ENCODE results near the gene HSP90AB1. TPM values are rescaled to one million over a fixed set of nuclear protein-coding genes. Genes with fewer than 3 reads are reported as not detected.
A peak's percentile ranks its signal among the peaks of the same experiment; 100 is the strongest.

Gene HSP90AB1
- polyA plus RNA-seq, 3 donors: 119 to 242 (median 145) TPM

DNA sequence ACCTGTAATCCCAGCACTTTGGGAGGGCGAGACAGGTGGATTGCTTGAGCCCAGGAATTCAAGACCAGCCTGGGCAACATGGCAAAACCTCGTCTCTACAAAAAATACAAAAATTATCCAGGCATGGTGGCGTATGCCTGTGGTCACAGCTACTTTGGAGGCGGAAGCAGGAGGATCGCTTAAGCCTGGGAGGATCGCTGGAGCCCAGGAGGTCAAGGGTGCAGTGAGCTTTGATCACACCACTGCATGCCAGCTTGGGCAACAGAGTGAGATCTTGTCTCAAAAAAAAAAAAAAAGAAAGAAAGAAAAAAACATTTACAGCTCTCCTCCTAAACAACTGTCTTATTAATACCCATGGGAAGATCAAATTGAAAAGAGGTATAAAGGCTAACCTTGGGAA, 38.9 kb upstream of the HSP90AB1 start:
- Mint-ChIP-seq H3K9me3 (no peaks in the 10 kb centered on the region), H3K27me3 (ENCODE audit: low read depth in 3 of 3) (peaks cover 0 to 2% (median 1%) of the 10 kb centered on the region in 3 donors), H3K4me3 (no peak overlapping the region), H3K36me3 (no peaks in the 10 kb centered on the region), H3K4me1 (peaks cover 15% of the 10 kb centered on the region), H3K27ac (no peak overlapping the region)
- WGBS (ENCODE audit: insufficient coverage): 100% methylated on average over 1 of the region's 6 CpGs
- H3K27ac ChIP-seq (ENCODE audit: low read depth in 1 of 2, low read length in 2 of 2): no peak overlapping the region
- H2AFZ ChIP-seq (ENCODE audit: insufficient read depth, low read depth, low read length, poor library complexity, severe bottlenecking): no peak overlapping the region
- H3K27me3 ChIP-seq (ENCODE audit: control insufficient read depth in 2 of 2, insufficient read depth in 2 of 2, low read length in 2 of 2): no peaks in the 10 kb centered on the region
- peaks cover 14 to 19% of the 10 kb centered on the region in 2 donors for H3K4me1 ChIP-seq (ENCODE audit: control insufficient read depth in 1 of 2, insufficient read depth in 2 of 2, low read length in 2 of 2)
- TF ChIP-seq CTCF (IDR thresholded peaks at IDR 0.05): no peak
- H3K4me2 ChIP-seq (replicated peaks; ENCODE audit: extremely low read depth, low read length, poor library complexity, severe bottlenecking): no peak overlapping the region
- no peak overlapping the region for H3K4me3 ChIP-seq (replicated peaks in 1 of 3; ENCODE audit: low read depth in 2 of 3, low read length in 3 of 3)
- intact Hi-C loops (cut with micrococcal nuclease): no loop called here
- no peaks in the 10 kb centered on the region for H4K20me1 ChIP-seq (ENCODE audit: insufficient read depth, low read length)
- no peaks in the 10 kb centered on the region for H3K79me2 ChIP-seq (ENCODE audit: insufficient read depth, low read length)
- H3K36me3 ChIP-seq (replicated peaks in 1 of 2; ENCODE audit: control insufficient read depth in 1 of 2, insufficient read depth in 2 of 2, low read length in 2 of 2): no peaks in the 10 kb centered on the region
- no peak overlapping the region for H3K9ac ChIP-seq (ENCODE audit: insufficient read depth, low read length, poor library complexity, severe bottlenecking)
- no peak for DNase-seq
- H3K9me3 ChIP-seq (replicated peaks in 1 of 2; ENCODE audit: control insufficient read depth in 1 of 2, insufficient read depth in 1 of 2, low read length in 2 of 2): no peaks in the 10 kb centered on the region

DNA sequence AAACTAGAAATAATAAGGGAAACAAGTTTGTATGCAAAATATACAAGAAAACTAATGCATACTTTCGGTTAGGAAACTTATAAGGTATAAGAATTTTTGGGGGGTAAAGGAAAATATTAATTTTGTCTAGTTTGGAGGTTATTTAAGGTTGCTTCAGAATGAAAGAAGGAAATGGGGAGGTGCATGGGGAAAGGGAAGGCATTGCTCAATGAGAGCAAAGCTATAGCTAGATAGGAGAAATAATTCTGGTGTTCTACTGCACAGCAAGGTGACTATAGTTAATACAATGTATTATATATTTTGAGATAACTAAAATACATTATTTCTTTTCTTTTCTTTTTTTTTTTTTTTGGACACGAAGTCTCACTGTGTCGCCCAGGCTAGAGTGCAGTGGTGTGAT, 35.6 kb upstream of the HSP90AB1 start:
- Histone ChIP-seq H3K36me3 (replicated peaks in 1 of 2; ENCODE audit: control insufficient read depth in 1 of 2, insufficient read depth in 2 of 2, low read length in 2 of 2) (no peaks in the 10 kb centered on the region), H3K4me3 (replicated peaks in 1 of 3; ENCODE audit: low read depth in 2 of 3, low read length in 3 of 3) (no peak overlapping the region), H3K4me1 (ENCODE audit: control insufficient read depth in 1 of 2, insufficient read depth in 2 of 2, low read length in 2 of 2) (peaks cover 17 to 22% of the 10 kb centered on the region in 2 donors), H3K9me3 (replicated peaks in 1 of 2; ENCODE audit: control insufficient read depth in 1 of 2, insufficient read depth in 1 of 2, low read length in 2 of 2) (no peaks in the 10 kb centered on the region), H3K9ac (ENCODE audit: insufficient read depth, low read length, poor library complexity, severe bottlenecking) (no peak overlapping the region), H2AFZ (ENCODE audit: insufficient read depth, low read depth, low read length, poor library complexity, severe bottlenecking) (no peak overlapping the region), H4K20me1 (ENCODE audit: insufficient read depth, low read length) (no peaks in the 10 kb centered on the region), H3K27ac (ENCODE audit: low read depth in 1 of 2, low read length in 2 of 2) (no peak overlapping the region), H3K4me2 (replicated peaks; ENCODE audit: extremely low read depth, low read length, poor library complexity, severe bottlenecking) (peak overlapping the region; percentile 35), H3K79me2 (ENCODE audit: insufficient read depth, low read length) (no peaks in the 10 kb centered on the region), H3K27me3 (ENCODE audit: control insufficient read depth in 2 of 2, insufficient read depth in 2 of 2, low read length in 2 of 2) (no peaks in the 10 kb centered on the region)
- no peak for TF ChIP-seq CTCF (IDR thresholded peaks at IDR 0.05)
- Mint-ChIP-seq H3K9me3 (no peaks in the 10 kb centered on the region), H3K4me3 (no peak overlapping the region), H3K27ac (peak overlapping the region in 5 of 7 donors; percentile 21 to 69 (median 43)), H3K36me3 (no peaks in the 10 kb centered on the region), H3K4me1 (peaks cover 18% of the 10 kb centered on the region), H3K27me3 (ENCODE audit: low read depth in 3 of 3) (no peaks in the 10 kb centered on the region)
- DNase-seq: peak in 1 of 3 donors; percentile 48
- intact Hi-C loops (cut with micrococcal nuclease): no loop called here
- WGBS (ENCODE audit: insufficient coverage): 56% methylated on average over 1 of the region's 3 CpGs

All from CD14-positive monocyte (primary cell).